Thoracic aorta (tissue), 2 donors: ENCODE data around the gene RAB40C. TPM values are rescaled to one million over a fixed set of nuclear protein-coding genes. Genes with fewer than 3 reads are reported as not detected.
A peak's percentile ranks its signal among the peaks of the same experiment; 100 is the strongest.

ENCODE experiments used
- ATAC-seq: fragments of 150-250 bp; one replicate; pipeline ENCODE4 v1.8.0; 2017; ENCODE audit warnings: low read depth; ENCODE audit not compliant: insufficient number of reproducible peaks, low FRiP score
- DNase-seq: peaks from one replicate; pipeline ENCODE4 v3.0.0-alpha.2; 2020; ENCODE audit warnings: low spot score
- H3K27ac ChIP-seq, 2 donors: fragments of 200-600 bp; sonication (generic); 1 replicate in 1 of 2; 2 replicates in 1 of 2; pipeline ENCODE4 v1.5.1; 2016; ENCODE audit warnings: mild to moderate bottlenecking in 2 of 2, moderate library complexity in 2 of 2
- H3K27me3 ChIP-seq: fragments of 200-600 bp; sonication (generic); replicated peaks from 2 replicates; pipeline ENCODE4 v1.6.0; 2016; ENCODE audit warnings: mild to moderate bottlenecking; ENCODE audit not compliant: insufficient read depth
- H3K36me3 ChIP-seq: fragments of 200-600 bp; sonication (generic); one replicate; pipeline ENCODE4 v1.5.1; 2016
- H3K4me1 ChIP-seq, 2 donors: fragments of 200-600 bp; sonication (generic); 1 replicate in 1 of 2; 2 replicates in 1 of 2; pipeline versions ENCODE4 v1.5.1 to v1.6.0; 2016; ENCODE audit warnings: low read depth in 2 of 2, mild to moderate bottlenecking in 1 of 2; ENCODE audit not compliant: control insufficient read depth in 1 of 2
- H3K4me3 ChIP-seq: fragments of 200-600 bp; sonication (generic); 2 replicates; pipeline ENCODE4 v1.5.1; 2016; ENCODE audit warnings: mild to moderate bottlenecking
- H3K9me3 ChIP-seq: fragments of 200-600 bp; sonication (generic); 2 replicates; pipeline ENCODE4 v1.5.1; 2016
- total RNA-seq, 2 donors: library from RNA; depleted of rRNA; stranded (reverse); fragments of >200 nt; gene quantifications; one replicate each; pipeline versions ENCODE4 v1.1.0 to v1.2.3, GENCODE V29; 2016
- TF ChIP-seq, protein P1 (sequence below): fragments of 200-600 bp; sonication (generic); IDR thresholded peaks from one replicate; pipeline ENCODE4 v1.5.1; 2019; ENCODE audit warnings: antibody characterized with exemption

Gene RAB40C
- total RNA-seq, 2 donors from 2014 or later = 19.0 to 25.9 TPM

DNA sequence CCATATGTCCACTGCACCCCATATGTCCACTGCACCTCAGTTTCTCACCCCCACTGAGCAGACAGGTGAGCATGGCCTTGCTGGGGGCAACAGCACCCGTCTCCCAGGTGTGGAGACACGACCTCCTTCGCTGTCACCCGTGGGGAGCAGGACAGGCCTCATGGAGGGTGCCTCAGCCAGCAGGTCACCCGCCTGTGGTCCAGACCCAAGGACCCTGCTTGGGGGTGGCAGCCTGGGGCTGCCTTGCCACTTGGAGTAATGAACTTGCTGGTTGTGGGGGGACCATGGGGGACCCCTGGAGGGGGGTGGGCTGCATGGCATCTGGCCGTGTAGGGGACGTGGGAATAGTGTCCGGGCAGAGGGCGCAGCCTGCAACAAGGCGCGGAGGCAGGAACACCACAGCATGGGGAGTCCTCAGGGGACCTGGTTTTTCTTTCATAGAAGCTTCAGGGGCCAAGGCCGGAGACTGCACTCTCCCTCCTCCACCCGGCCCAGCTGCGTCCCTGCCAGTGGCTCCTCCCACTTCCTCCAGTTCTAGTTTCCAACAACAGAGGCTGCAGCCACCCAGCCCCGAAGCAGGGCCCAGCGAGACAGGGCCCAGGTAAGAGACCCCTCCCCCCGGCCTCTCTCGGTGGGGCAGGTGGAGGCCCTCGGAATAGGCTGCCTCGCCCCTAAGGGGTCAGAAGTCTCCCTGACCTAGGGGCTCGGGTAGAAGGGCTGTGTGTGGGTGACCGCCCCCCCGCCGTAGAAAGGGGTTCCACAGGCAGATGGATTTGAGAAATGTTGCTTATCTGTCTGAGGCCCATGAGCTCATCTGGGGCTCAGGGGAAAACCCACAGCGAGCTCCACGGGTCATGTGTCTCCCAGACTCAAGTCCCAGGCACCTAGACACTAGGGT is 23.1 kb upstream of the RAB40C start, which contains the start of gene NHLRC4:
Gene NHLRC4 (plus strand): TSS at position 531 of the 898 bp plus-strand sequence. CDS start 1,043 bp downstream, outside the sequence.
- H3K36me3 ChIP-seq = no peaks in the 10 kb centered on the region
- H3K27me3 ChIP-seq = no peaks in the 10 kb centered on the region
- TF ChIP-seq, protein P1, sequence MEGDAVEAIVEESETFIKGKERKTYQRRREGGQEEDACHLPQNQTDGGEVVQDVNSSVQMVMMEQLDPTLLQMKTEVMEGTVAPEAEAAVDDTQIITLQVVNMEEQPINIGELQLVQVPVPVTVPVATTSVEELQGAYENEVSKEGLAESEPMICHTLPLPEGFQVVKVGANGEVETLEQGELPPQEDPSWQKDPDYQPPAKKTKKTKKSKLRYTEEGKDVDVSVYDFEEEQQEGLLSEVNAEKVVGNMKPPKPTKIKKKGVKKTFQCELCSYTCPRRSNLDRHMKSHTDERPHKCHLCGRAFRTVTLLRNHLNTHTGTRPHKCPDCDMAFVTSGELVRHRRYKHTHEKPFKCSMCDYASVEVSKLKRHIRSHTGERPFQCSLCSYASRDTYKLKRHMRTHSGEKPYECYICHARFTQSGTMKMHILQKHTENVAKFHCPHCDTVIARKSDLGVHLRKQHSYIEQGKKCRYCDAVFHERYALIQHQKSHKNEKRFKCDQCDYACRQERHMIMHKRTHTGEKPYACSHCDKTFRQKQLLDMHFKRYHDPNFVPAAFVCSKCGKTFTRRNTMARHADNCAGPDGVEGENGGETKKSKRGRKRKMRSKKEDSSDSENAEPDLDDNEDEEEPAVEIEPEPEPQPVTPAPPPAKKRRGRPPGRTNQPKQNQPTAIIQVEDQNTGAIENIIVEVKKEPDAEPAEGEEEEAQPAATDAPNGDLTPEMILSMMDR = no peak
- DNase-seq (no peak), ATAC-seq (no peak)
- peak within 1 kb of the TSS; percentile 64 for H3K4me3 ChIP-seq
- H3K9me3 ChIP-seq = no peaks in the 10 kb centered on the region
- peaks cover 24 to 42% of the 10 kb centered on the region in 2 donors for H3K4me1 ChIP-seq
- no peak within 1 kb of the TSS for H3K27ac ChIP-seq

DNA sequence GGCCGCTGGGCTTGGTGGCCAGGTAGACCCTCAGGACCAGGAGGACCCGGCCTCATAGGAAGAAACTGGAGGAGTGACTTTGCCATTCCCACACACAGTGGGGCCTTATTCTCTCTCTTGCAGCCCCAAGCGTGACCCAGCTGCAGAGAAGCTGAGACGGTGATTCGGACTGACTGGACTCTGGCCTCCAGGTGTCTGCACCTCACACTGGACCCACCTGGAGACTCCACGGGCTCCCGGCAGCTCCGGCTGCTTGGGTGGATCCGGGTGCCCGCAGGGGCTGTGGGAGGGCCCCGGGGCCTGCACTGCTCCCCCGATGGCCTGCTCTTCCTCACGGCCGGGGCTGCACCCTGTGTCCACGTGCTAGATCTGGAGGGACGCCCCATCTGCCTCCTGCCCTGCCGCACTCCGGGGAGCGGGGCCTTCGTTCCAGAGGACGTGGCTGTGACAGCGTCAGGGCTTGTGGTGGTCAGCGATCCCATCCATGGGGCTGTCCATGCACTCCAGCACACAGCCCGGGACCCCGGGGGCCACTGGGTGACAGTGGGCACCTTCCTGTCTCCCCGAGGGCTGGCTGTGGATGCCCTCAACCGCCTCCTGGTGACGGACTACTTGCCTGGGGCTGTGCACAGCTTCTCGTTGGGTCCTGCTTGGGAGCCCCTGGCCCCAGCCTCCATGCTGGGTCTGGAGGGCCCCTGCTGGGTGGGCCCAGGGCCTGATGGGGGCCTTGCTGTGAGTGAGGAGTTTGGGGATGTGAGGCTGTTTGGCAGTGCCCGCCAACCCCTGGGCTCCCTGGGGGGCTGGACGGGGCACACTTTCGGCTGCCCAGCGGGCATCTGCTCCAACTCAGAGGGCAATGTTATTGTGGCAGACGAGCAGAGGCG is 22.3 kb upstream of the RAB40C start:
- peak overlapping the region; percentile 64 for H3K4me3 ChIP-seq
- DNase-seq (no peak), ATAC-seq (no peak)
- no peaks in the 10 kb centered on the region for H3K9me3 ChIP-seq
- TF ChIP-seq, protein P1 = no peak
- no peak overlapping the region for H3K27ac ChIP-seq
- no peaks in the 10 kb centered on the region for H3K36me3 ChIP-seq
- H3K4me1 ChIP-seq = peaks cover 24 to 43% of the 10 kb centered on the region in 2 donors
- H3K27me3 ChIP-seq = no peaks in the 10 kb centered on the region

DNA sequence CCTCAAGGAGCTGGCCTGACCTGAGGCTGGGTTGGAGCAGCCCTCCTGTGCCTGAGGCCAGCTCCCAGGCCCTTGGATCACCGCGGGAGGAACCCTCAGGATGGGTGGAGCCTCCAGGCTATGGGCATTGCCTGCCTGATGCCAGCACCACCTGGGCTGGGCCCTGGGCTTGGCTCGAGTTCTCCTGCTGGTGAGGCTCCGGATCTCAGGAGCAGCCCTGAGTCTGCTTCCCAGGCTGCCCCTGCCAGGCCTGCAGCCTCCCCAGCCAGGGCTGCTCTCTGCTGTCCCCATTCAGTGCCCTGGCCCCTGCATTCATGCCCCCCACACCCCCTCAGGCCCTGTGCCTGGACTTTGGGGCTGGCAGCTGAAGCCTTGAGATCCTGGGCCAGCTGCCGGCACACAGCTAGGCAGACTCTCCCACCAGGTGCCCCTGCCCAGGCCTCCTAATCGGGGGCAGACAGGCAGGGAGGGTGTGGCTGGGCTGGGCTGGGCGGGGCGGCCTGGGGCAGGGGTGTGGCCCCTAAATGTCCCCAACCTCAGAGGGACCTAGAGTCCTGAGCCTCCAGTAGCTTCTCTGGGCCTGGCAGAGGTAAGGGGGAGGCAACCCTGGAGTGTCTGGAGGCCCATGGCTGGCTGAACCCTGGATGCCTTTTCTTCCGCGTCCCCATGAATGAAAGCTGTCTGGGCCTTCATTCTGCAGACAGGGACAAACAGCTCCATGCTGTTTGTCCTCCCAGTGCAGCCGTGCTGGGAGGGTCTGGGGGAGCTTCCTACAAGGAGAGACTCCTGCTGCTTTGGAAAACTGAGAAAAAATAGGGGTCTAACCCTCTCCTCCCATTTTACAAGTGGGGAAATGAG is 21.2 kb upstream of the RAB40C start:
- TF ChIP-seq, protein P1 = no peak
- DNase-seq = no peak
- H3K27me3 ChIP-seq = no peaks in the 10 kb centered on the region
- no peak for ATAC-seq
- no peaks in the 10 kb centered on the region for H3K9me3 ChIP-seq
- peak overlapping the region; percentile 95 for H3K4me3 ChIP-seq
- H3K27ac ChIP-seq = peak overlapping the region; percentile 81 to 84
- no peaks in the 10 kb centered on the region for H3K36me3 ChIP-seq
- H3K4me1 ChIP-seq = peaks cover 24 to 43% of the 10 kb centered on the region in 2 donors

DNA sequence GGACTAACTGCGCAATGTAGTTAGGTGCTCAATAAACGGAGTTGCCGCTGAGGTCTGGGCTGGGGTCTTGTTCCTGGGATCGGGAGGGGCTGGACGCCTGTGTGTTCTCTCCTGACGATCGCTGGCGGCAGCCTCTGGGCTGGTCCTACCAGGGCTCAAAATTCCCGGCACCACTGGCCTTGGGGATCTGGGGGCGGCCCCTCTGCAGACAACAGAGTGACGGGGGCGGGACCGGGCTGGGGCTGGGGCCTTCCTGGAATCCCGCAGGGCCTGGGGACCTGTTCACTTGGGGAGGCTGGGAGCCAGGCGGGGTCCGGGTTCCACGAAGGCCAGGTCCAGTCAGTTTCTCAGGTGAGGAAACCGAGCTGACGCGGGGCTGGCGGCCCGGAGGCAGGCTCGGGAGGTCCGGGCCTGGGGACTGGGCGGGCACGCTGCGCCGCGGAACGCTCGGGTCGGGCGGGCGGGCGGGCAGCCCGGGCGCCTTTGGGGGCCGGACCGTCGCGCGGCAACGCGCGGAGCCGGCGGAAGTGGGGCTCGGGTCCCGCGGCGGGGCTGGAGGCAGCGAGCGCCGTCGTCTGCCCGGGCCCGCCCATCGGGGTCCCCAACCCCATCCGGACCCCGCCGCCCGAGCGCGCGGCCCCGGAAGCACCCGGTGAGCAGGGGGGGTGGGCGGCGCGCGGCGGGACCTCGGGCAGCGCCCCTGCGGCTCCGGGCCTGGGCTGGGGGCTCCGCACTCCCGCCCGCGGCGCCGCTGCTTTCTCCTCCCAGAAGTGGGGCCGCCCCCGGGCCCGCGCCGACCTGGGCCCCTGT is 20.2 kb upstream of the RAB40C start, which contains the start of gene PIGQ:
Gene PIGQ (plus strand): TSS at position 524 of the 810 bp plus-strand sequence. CDS start 4,107 bp downstream, outside the sequence.
- Histone ChIP-seq H3K27ac (peak within 1 kb of the TSS; percentile 81 to 84), H3K4me3 (peak within 1 kb of the TSS; percentile 95), H3K4me1 (peaks cover 24 to 43% of the 10 kb centered on the region in 2 donors), H3K27me3 (no peaks in the 10 kb centered on the region), H3K9me3 (no peaks in the 10 kb centered on the region), H3K36me3 (no peaks in the 10 kb centered on the region)
- TF ChIP-seq, protein P1 = no peak
- ATAC-seq (no peak), DNase-seq (peak; percentile 52)
